ENCODE data around the gene S100A7.

S100A7 gene

DNA sequence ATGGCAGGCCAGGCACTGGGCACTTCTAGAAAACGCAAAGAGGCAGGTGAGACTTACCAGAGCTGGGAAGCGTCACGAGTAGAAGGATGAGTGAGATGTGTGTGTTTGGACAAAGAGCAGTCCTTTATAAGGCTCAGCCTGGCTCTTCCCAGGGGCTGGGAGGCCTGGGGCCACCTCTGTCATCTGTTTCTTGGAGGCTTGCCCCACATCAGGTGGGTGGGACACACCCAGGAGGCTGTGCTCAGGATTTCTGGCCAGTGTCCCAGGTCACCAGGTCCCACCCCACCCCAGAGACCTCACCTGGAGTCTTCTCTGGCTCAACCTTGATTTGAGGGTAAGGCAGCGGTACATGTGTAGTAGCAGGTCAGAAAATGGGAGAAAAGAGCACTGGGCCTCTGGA lies at the start of gene S100A7:
Gene S100A7, minus strand, starts transcription at position 101 of the 400 bp plus-strand sequence. CDS start 1,638 bp downstream, outside the sequence.
- DNase-seq (ENCODE audit: low read depth) = no peak

- DNase-seq (ENCODE audit: low read depth) = peak; percentile 60
Observed at GRCh38 chr1:153509729-153510354, 49.4 kb upstream of the S100A7 start.

DNA sequence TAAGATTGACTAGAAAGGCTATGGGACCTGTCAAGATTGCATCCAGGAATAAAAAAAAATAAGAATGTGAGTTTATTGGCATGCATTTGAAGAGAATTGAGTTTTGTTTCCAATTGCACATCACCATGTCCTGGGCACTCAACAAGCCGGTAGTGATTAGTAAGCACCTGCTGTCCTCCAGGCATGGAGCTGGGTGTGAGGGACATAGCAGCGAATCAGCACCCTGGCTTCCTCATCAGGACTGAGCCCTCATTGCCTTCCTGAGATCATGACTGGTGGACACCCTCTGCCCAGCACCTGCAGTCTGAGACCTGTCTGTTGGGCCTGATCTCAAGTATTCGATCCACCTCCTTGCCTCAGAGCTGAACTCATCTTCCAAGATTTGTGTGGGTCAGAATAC lies 48.6 kb upstream of the S100A7 start:
- DNase-seq (ENCODE audit: low read depth) = no peak

- no peak for DNase-seq (ENCODE audit: low read depth)
Observed at GRCh38 chr1:153507926-153508583, 47.6 kb upstream of the S100A7 start.

DNA sequence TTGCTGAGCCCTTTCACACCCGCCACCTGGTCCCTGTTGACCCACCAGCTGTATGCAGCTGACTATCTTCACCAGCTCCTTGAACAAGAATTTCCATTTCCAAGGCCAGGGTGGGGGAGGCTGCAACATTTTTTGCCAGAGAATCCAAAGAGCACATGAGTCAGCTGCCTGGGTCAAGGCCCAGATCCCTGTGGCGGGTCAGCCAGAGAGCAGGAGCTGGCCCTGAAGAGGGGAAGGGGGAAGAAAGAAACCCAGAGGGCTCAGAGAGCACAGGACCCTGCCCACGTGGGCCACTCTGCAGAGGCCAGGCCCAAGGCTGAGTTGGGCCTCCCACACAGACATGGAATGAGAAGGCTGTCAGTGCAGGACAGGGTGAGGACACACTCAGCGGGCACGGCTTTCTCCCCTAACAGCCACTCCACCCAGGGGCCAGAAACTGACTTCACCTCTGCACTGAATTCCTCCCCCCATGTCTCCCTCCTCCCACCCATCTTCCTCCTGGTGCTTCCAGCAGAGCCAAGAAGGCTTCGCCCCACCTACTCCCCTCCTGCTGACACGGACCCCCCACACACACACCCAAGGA lies 46.5 kb upstream of the S100A7 start:
- DNase-seq (ENCODE audit: low read depth) = no peak

DNA sequence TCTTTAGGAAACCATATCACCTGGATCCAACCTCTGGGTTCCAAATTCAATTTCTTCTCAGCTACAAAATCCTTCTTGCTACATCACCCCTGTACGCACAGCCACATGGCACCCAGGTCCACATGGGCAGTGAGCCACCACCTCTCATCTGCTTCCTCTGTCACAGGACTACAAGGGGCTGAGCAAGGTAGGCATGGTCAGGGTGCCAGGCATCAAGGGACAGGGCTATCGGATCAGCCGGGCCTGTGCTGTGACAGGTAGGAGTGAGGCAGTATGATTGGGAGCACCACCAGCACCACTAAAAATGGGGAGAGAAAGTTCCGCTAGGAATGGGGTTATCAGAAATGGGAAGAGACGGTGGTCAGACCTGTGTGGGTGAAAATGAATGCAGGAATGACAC lies 45.9 kb upstream of the S100A7 start:
- DNase-seq (ENCODE audit: low read depth) = no peak

DNA sequence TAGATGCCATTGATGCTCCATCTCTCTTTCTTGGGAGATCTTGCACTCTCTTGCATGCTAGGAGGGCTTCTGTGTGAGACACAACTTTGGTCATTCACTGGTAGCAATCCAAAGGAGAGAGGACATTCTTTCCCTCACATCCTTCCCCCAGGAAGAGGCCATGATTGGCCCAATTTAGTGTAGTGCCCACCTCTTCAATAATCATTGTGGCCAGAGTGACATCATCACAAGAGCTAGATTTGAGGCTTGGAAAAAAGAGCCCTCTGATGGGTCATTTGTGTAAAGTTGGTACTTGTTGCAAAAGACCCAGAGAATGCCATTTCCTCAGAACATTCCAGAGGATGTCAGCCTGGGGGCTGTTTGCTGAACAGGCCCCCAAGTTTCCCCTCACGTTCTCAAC lies 45.1 kb upstream of the S100A7 start:
- no peak for DNase-seq (ENCODE audit: low read depth)

GRCh38 chr1:153503766-153504165 lies 43.3 kb upstream of the S100A7 start:
- no peak for DNase-seq (ENCODE audit: low read depth)

GRCh38 chr1:153498746-153499145 lies 38.3 kb upstream of the S100A7 start:
- DNase-seq (ENCODE audit: low read depth) = no peak

GRCh38 chr1:153495536-153495935 lies 35.1 kb upstream of the S100A7 start:
- no peak for DNase-seq (ENCODE audit: low read depth)

DNA sequence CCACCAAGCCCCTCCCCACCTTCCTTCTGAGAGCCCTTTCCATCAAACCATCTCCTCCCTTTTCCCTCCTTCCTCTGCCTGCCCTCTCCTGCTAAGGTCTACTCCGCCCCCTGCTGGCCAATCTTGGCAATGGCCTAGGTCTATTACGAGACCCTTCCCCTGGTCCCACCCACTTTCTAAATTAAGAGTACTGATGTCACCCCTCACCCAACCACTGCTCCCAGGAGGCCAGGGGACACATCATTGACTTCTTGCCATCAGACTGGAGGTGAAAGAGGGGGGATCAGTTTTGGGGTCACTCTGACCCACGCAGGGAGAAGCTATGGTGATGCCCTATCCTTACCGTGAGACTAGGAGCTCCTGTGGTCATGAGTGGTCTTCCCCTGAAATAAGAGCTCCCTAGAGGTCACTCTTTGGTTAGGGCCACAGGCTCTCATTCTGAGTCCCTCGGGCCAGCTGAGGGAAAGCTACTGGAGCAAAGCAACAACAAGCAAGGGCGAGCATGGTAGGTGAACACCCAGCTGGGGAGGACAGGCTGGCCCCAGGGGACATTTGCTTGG lies 34.6 kb upstream of the S100A7 start:
- DNase-seq (ENCODE audit: low read depth) = peak; percentile 59

DNA sequence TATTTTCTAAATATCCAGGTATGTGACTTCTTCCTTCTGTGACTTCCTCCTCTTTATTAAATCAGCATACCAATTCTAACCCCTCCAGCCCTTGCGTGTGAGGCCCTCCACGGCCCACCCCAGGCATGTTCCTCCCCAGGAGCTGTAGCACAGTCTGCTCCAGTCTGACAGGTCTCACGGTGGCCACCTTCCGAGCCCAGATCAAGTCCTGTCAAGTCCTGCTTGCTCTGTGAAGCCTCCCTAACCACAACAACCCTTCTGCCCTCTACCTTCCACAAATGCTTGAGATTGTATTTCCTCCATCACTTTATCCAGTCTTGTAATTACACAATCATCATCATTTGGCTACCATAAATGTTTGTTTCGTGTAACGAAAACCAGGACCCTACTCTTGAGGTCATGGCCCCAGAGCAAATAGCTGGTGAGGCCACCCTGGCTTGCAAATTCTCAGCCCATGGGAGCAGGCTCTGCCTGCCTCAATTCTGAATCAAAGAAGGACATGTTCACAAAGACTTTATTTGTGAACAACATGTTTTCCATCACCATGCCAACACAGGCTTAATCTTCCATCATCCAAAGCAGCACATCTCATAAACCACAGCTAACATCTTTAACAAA lies 33.0 kb upstream of the S100A7 start:
- no peak for DNase-seq (ENCODE audit: low read depth)

DNA sequence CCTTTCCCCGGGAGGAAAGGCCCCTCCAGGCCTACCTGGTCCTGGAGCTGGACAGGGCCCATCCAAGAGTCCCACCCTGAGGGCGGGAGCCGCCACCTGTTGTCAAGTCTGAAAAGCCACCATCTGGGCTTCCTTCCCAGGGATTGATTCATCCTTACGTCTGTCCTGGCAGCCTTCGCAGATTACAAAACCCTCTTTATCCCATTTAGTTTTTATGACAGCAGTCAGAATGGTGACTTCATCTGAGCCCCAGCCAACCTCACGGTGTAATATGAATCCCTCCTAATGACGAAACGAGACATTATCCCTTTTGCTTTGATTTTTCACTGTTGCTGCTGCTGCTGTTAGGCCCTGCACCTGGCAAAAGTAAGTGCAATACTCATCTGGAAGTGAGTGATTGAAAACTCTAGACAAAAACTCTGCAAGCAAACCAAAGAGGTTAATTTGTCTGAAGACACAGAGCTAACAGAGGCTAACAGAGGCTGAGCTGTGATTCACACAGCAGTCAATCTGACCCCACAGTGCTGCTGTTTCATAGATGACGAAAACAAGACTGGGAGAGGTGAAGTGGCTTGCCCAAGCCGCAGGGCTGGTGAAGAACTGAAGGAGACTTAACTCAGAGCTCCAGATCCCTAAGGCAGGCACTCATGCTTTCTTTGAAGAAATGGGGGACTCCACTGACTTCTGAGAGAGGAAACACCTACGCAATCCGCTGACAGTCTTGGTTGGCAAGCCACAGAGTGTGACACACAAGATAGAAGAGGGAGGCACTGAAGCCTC lies 30.0 kb upstream of the S100A7 start:
- DNase-seq (ENCODE audit: low read depth) = no peak

- DNase-seq (ENCODE audit: low read depth) = no peak
Observed at GRCh38 chr1:153488731-153489130, 28.3 kb upstream of the S100A7 start.

DNA sequence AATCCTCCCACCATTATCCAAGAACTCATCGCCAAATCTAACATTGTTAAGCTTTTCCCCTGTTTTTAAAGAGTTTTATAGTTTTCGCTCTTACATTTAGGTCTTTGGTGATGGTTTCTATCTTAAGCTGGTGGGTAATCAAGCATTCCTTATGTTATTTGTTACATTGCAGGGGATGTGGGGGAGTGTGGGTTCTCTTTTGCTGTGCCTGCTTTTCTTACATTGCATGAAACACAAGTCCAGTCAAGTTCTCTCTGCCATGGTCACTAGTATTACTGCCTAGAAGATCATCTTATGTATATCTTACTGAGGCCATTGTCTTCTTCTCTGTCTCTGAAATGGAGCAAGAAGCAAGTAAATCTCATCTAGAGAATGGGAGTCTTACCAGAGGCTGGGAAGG lies 27.3 kb upstream of the S100A7 start:
- DNase-seq (ENCODE audit: low read depth) = no peak

GRCh38 chr1:153485863-153486262 lies 25.4 kb upstream of the S100A7 start:
- DNase-seq (ENCODE audit: low read depth) = no peak

DNA sequence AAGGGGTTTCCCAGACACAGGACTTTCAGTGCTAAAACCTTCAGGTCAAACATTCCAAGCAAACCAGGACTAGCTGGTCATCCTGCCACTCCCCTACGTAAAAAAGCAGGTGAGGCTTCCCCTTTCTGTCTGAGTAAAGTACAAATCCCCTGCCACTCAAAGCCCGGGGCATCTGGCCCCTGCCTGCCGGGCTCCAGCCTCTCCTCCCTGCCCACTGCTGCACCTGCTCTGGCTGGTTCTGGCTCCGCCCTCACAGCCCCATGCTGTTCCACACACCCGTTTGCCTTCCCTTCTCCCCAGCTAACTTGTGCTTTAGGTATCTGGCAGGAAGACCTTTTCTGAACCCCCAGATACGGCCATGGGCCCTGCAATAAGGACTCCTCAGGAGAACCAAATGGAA lies 23.3 kb upstream of the S100A7 start:
- DNase-seq (ENCODE audit: low read depth) = no peak

DNA sequence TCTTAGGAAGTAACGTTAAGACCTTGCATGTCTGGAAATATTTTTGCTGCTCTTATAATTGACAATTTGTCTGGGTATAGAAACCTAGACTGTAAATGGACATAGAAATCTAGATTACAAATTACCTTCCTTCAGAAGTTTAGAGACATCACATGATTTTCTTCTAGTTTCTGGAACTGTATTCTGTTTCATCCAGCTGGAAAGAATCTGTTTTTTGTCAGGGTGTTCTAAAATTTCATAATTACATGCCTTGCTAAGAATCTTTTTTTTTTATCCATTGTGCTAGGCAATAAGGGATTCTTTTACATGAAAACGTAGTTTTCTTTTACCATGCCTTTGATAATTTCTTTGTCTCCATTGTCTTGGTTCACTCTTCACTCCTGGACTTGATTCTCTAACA lies 20.7 kb upstream of the S100A7 start:
- no peak for DNase-seq (ENCODE audit: low read depth)

- DNase-seq (ENCODE audit: low read depth) = no peak
Observed at GRCh38 chr1:153478692-153479618, 18.5 kb upstream of the S100A7 start.

DNA sequence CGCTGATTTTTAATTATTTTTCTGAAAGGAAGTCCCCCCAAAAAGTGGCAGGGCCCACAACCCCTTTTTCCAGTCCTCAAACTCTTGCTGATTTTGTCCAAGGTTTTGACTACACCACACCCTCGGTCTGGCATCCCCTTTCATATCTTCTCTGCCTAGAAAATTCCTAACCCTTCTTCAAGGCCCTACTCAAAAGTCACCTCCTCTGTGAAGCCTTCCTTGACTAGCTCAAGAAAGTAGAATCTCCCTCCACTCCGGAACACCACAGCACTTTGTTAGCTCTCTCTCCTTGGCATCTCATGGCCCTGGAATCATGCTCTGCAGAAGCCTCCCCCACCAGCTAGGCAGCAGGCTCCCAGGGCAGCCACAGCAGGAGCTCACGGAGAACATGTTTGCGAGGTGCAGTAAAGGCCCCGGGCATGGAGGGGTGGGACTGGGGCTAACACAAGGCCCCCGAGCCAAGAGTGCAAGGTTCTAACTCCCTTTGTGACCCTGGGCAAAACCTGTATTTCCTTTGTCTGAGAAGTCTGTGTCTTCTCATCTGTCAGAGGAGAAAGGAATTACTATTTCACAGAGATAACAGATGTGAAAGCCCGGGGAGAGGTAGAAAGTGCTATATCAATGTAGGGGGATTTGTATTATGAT lies 17.7 kb upstream of the S100A7 start:
- no peak for DNase-seq (ENCODE audit: low read depth)

All from activated T-cell treated with anti-CD3 and anti-CD28 coated beads for 24 hours (primary cell).